ENCODE data around the gene FXYD6.

- TF ChIP-seq POLR2A (IDR thresholded peaks at IDR 0.05) (no peak), CTCF (IDR thresholded peaks at IDR 0.05) (no peak)
Observed at GRCh38 chr11:117876341-117877119, at the start of gene FXYD6.

All from adrenal gland (tissue), 5 donors.